Neural progenitor cell (in vitro differentiated cells): ENCODE data around the gene FARS2. TPM values are rescaled to one million over a fixed set of nuclear protein-coding genes. Genes with fewer than 3 reads are reported as not detected.

Experiments used
- DNase-seq: peaks from one replicate; pipeline ENCODE4 v3.0.0-alpha.2; 2016; ENCODE audit warnings: low spot score
- H2AFZ ChIP-seq: fragments of 200-600 bp; sonication (generic); replicated peaks from 2 replicates; pipeline ENCODE4 v1.6.1; 2016; ENCODE audit warnings: antibody characterized with exemption
- H3F3A ChIP-seq: fragments of 200-600 bp; sonication (generic); 2 replicates; pipeline ENCODE4 v1.6.1; 2016; ENCODE audit warnings: antibody characterized with exemption, low read depth
- H3K27ac ChIP-seq: fragments of 200-600 bp; sonication (generic); 2 replicates; pipeline ENCODE4 v1.5.1; 2016; ENCODE audit warnings: mild to moderate bottlenecking
- H3K27me3 ChIP-seq: fragments of 200-600 bp; sonication (generic); 2 replicates; pipeline ENCODE4 v1.6.1; 2016; ENCODE audit warnings: mild to moderate bottlenecking, moderate library complexity
- H3K36me3 ChIP-seq: fragments of 200-600 bp; sonication (generic); 2 replicates; pipeline ENCODE4 v1.5.1; 2016
- H3K4me1 ChIP-seq: fragments of 200-600 bp; sonication (generic); 2 replicates; pipeline ENCODE4 v1.6.1; 2016; ENCODE audit warnings: mixed run types
- H3K4me2 ChIP-seq: fragments of 200-600 bp; sonication (generic); 2 replicates; pipeline ENCODE4 v1.6.1; 2016
- H3K4me3 ChIP-seq: fragments of 200-600 bp; sonication (generic); 2 replicates; pipeline ENCODE4 v1.5.1; 2016
- H3K79me2 ChIP-seq: fragments of 200-600 bp; sonication (generic); 2 replicates; pipeline ENCODE4 v1.6.1; 2016; ENCODE audit warnings: low read depth
- H3K9ac ChIP-seq: fragments of 200-600 bp; sonication (generic); 2 replicates; pipeline ENCODE4 v1.6.1; 2016
- H3K9me3 ChIP-seq: fragments of 200-600 bp; sonication (generic); 2 replicates; pipeline ENCODE4 v1.5.1; 2016; ENCODE audit warnings: low read depth
- H4K20me1 ChIP-seq: fragments of 200-600 bp; sonication (generic); 2 replicates; pipeline ENCODE4 v1.6.1; 2016; ENCODE audit warnings: low read depth
- H3K27ac Mint-ChIP-seq: 3 replicates; pipeline ENCODE4 v1.8.0; 2021; ENCODE audit warnings: mixed read lengths
- H3K27me3 Mint-ChIP-seq: 2 replicates; pipeline ENCODE4 v1.8.0; 2022; ENCODE audit warnings: low read depth, mild to moderate bottlenecking, inconsistent platforms, moderate library complexity, mixed read lengths; ENCODE audit not compliant: insufficient read depth
- H3K36me3 Mint-ChIP-seq: 3 replicates; pipeline ENCODE4 v1.8.0; 2021; ENCODE audit warnings: mixed read lengths
- H3K4me1 Mint-ChIP-seq: 3 replicates; pipeline ENCODE4 v1.8.0; 2021; ENCODE audit warnings: mixed read lengths
- H3K4me3 Mint-ChIP-seq: 3 replicates; pipeline ENCODE4 v1.8.0; 2021; ENCODE audit warnings: mild to moderate bottlenecking, moderate library complexity, mixed read lengths
- H3K9me3 Mint-ChIP-seq: 3 replicates; pipeline ENCODE4 v1.8.0; 2020; ENCODE audit warnings: mixed read lengths
- CTCF ChIP-seq: fragments of 200-600 bp; sonication (generic); IDR thresholded peaks from 2 replicates; pipeline ENCODE4 v1.5.1; 2017; ENCODE audit warnings: antibody characterized with exemption, mild to moderate bottlenecking
- EZH2 ChIP-seq: fragments of 200-600 bp; sonication (generic); IDR thresholded peaks from 2 replicates; pipeline ENCODE4 v1.6.1; 2017; ENCODE audit warnings: antibody characterized with exemption, mild to moderate bottlenecking, moderate library complexity
- EZH2phosphoT487 ChIP-seq: fragments of 200-600 bp; sonication (generic); IDR thresholded peaks from 2 replicates; pipeline ENCODE4 v1.6.1; 2017; ENCODE audit warnings: antibody characterized with exemption
- total RNA-seq: library from RNA; depleted of rRNA; stranded (reverse); fragments of >200 nt; gene quantifications from 2 replicates; pipeline ENCODE4 v1.2.3, GENCODE V29; 2015; ENCODE audit warnings: low replicate concordance

The FARS2 gene
- total RNA-seq, 1 donor from 2014 or later, result 10.8 TPM

DNA sequence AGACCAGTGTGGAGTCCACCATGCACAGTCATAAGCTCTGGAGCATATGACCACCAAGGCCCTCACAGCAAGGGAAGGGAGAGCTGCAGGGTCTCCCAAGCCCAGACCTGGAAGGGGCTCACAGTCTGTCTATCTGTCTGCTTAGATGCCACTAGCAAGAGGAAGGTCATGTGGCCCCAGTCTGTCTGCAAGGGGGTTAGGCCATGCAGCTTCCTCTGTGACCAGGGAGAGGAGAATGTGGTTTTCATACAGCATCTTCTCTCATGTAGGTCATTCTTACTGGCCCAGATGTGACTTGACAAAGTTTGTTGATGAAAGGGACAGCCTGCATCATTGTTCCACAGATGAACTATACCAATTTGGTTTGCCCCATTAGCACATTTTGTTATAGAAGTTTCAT is 260.8 kb downstream of the FARS2 start:
- H3K4me1 ChIP-seq, result no peaks in the 10 kb centered on the region
- no peaks in the 10 kb centered on the region for H3K79me2 ChIP-seq
- TF ChIP-seq CTCF, result no peak
- TF ChIP-seq EZH2, result no peak
- no peak for TF ChIP-seq EZH2phosphoT487
- H2AFZ ChIP-seq, result no peak overlapping the region
- Mint-ChIP-seq H3K36me3 (no peaks in the 10 kb centered on the region), H3K27me3 (no peaks in the 10 kb centered on the region), H3K27ac (no peak overlapping the region), H3K4me3 (no peak overlapping the region), H3K4me1 (peaks cover 6% of the 10 kb centered on the region), H3K9me3 (no peaks in the 10 kb centered on the region)
- no peak overlapping the region for H3K4me2 ChIP-seq
- H3K9me3 ChIP-seq, result no peaks in the 10 kb centered on the region
- no peak overlapping the region for H3K27ac ChIP-seq
- no peak overlapping the region for H3K4me3 ChIP-seq
- H3F3A ChIP-seq, result no peaks in the 10 kb centered on the region
- DNase-seq, result no peak
- H4K20me1 ChIP-seq, result no peaks in the 10 kb centered on the region
- no peak overlapping the region for H3K9ac ChIP-seq
- no peaks in the 10 kb centered on the region for H3K27me3 ChIP-seq
- H3K36me3 ChIP-seq, result no peaks in the 10 kb centered on the region

GRCh38 chr6:5524110-5524509 is 262.8 kb downstream of the FARS2 start:
- H3K9me3 ChIP-seq, result no peaks in the 10 kb centered on the region
- no peak overlapping the region for H3K4me2 ChIP-seq
- H4K20me1 ChIP-seq, result no peaks in the 10 kb centered on the region
- no peak for TF ChIP-seq EZH2
- no peak for TF ChIP-seq EZH2phosphoT487
- TF ChIP-seq CTCF, result no peak
- H3K36me3 ChIP-seq, result no peaks in the 10 kb centered on the region
- no peak overlapping the region for H3K27ac Mint-ChIP-seq
- no peak for DNase-seq
- peaks cover 1% of the 10 kb centered on the region for H3K36me3 Mint-ChIP-seq
- H3K4me3 Mint-ChIP-seq, result no peak overlapping the region
- H3F3A ChIP-seq, result no peaks in the 10 kb centered on the region
- H3K27ac ChIP-seq, result no peak overlapping the region
- no peaks in the 10 kb centered on the region for H3K27me3 Mint-ChIP-seq
- H3K79me2 ChIP-seq, result no peaks in the 10 kb centered on the region
- H3K9ac ChIP-seq, result no peak overlapping the region
- peaks cover 6% of the 10 kb centered on the region for H3K4me1 Mint-ChIP-seq
- no peaks in the 10 kb centered on the region for H3K27me3 ChIP-seq
- H2AFZ ChIP-seq, result no peak overlapping the region
- no peaks in the 10 kb centered on the region for H3K4me1 ChIP-seq
- H3K4me3 ChIP-seq, result no peak overlapping the region
- H3K9me3 Mint-ChIP-seq, result no peaks in the 10 kb centered on the region

DNA sequence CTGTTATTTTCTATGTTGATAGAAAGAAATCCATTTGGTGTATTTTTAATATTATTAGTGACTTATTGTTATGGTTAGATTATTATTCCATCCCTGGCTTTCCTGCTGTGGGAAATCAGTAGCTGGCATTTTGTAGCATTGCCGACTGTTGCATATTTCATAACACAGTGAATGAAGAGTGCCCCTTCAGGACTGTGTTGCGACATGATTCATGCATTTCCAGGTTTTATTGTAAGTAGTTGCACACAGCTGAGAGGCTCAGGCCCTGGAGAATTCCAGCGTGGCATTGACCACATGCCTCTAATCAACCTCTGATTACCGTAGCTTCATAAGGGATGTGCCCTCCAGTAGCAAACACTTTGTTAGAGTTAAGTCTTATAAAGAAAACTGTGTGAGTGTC is 263.9 kb downstream of the FARS2 start:
- H3K4me1 Mint-ChIP-seq, result peaks cover 6% of the 10 kb centered on the region
- no peaks in the 10 kb centered on the region for H3K27me3 Mint-ChIP-seq
- no peaks in the 10 kb centered on the region for H3K9me3 Mint-ChIP-seq
- Histone ChIP-seq H3K79me2 (no peaks in the 10 kb centered on the region), H2AFZ (no peak overlapping the region), H3K4me3 (no peak overlapping the region), H3K36me3 (no peaks in the 10 kb centered on the region), H3K9me3 (no peaks in the 10 kb centered on the region), H3K4me1 (no peaks in the 10 kb centered on the region), H3F3A (no peaks in the 10 kb centered on the region), H4K20me1 (no peaks in the 10 kb centered on the region), H3K27me3 (no peaks in the 10 kb centered on the region), H3K4me2 (no peak overlapping the region), H3K9ac (no peak overlapping the region), H3K27ac (no peak overlapping the region)
- no peak for DNase-seq
- H3K27ac Mint-ChIP-seq, result no peak overlapping the region
- no peak for TF ChIP-seq EZH2
- TF ChIP-seq EZH2phosphoT487, result no peak
- no peak for TF ChIP-seq CTCF
- peaks cover 3% of the 10 kb centered on the region for H3K36me3 Mint-ChIP-seq
- no peak overlapping the region for H3K4me3 Mint-ChIP-seq
